ENCODE results near the gene CEBPZOS.

- TF ChIP-seq CTCF (IDR thresholded peaks at IDR 0.05) (no peak), POLR2A (IDR thresholded peaks at IDR 0.05) (no peak)
These were observed 4.5 kb upstream of the CEBPZOS start for GRCh38 chr2:37191747-37192146.
